IMR-90 (cell line): Measurements from ENCODE around the gene EXOC6. TPM values are rescaled to one million over a fixed set of nuclear protein-coding genes. Genes with fewer than 3 reads are reported as not detected.

Experiments
- ATAC-seq: fragments of 200-7000 bp; cut with Tn5 transposase; 2 replicates; pipeline ENCODE4 v1.9.1; 2020; ENCODE audit warnings: low read depth, mild to moderate bottlenecking, moderate library complexity
- BruUV-seq: library from RNA; stranded (reverse); fragments of 400-500 nt; replicated peaks from 2 replicates; lab custom pipeline; 2021; lab: Mats Ljungman, UMichigan
- CTCF ChIA-PET: fragments of 300-600 bp; formaldehyde crosslinking; extraction: SDS; loops from one replicate; lab custom pipeline; 2021; ENCODE audit warnings: antibody characterized with exemption; lab: Yijun Ruan, JAX
- POLR2A ChIA-PET: fragments of 300-600 bp; sonication (Branson Sonifier 250); formaldehyde crosslinking; loops from one replicate; lab custom pipeline; 2022; ENCODE audit warnings: antibody characterized with exemption; ENCODE audit not compliant: unreplicated experiment; lab: Charles Lee
- DNase-seq: peaks from one replicate; pipeline ENCODE4 v3.0.0; 2013
- H2AFZ ChIP-seq: replicated peaks from 2 replicates; pipeline ENCODE3; 2013; ENCODE audit warnings: low read length, mild to moderate bottlenecking; ENCODE audit not compliant: poor library complexity
- H2AK5ac ChIP-seq: 2 replicates; pipeline ENCODE4 v1.6.1; 2013; ENCODE audit warnings: low read depth, low read length, inconsistent platforms
- H2AK9ac ChIP-seq: replicated peaks from 2 replicates; pipeline ENCODE3; 2013; ENCODE audit warnings: mild to moderate bottlenecking, low read depth, low read length, moderate library complexity; ENCODE audit not compliant: poor library complexity
- H2BK120ac ChIP-seq: 2 replicates; pipeline ENCODE4 v1.6.1; 2013; ENCODE audit warnings: low read depth, low read length, inconsistent platforms
- H2BK15ac ChIP-seq: 3 replicates; pipeline ENCODE4 v1.6.1; 2013; ENCODE audit warnings: low read depth, low read length, inconsistent platforms
- H2BK20ac ChIP-seq: 2 replicates; pipeline ENCODE4 v1.6.1; 2013; ENCODE audit warnings: low read depth, mild to moderate bottlenecking, inconsistent platforms, low read length, moderate library complexity
- H2BK5ac ChIP-seq: 2 replicates; pipeline ENCODE4 v1.6.1; 2013; ENCODE audit warnings: mild to moderate bottlenecking, low read depth, low read length, inconsistent platforms; ENCODE audit not compliant: poor library complexity, severe bottlenecking
- H3K14ac ChIP-seq: replicated peaks from 2 replicates; pipeline ENCODE4 v1.6.1; 2013; ENCODE audit warnings: low read depth, low read length, inconsistent platforms
- H3K18ac ChIP-seq: 2 replicates; pipeline ENCODE4 v1.6.1; 2013; ENCODE audit warnings: low read depth, low read length, control low read depth
- H3K23ac ChIP-seq: 2 replicates; pipeline ENCODE4 v1.6.1; 2013; ENCODE audit warnings: low read depth, low read length, inconsistent platforms
- H3K27ac ChIP-seq: 2 replicates; pipeline ENCODE4 v1.5.1; 2013; ENCODE audit warnings: mild to moderate bottlenecking, control low read depth, low read length; ENCODE audit not compliant: insufficient read depth
- H3K27me3 ChIP-seq: 2 replicates; pipeline ENCODE4 v1.6.1; 2013; ENCODE audit warnings: low read length; ENCODE audit not compliant: control insufficient read depth, insufficient read depth
- H3K36me3 ChIP-seq: 2 replicates; pipeline ENCODE4 v1.6.1; 2013; ENCODE audit warnings: low read length, mixed read lengths; ENCODE audit not compliant: control insufficient read depth, insufficient read depth
- H3K4ac ChIP-seq: 2 replicates; pipeline ENCODE4 v1.6.1; 2013; ENCODE audit warnings: low read depth, low read length, inconsistent platforms
- H3K4me1 ChIP-seq: 2 replicates; pipeline ENCODE4 v1.6.1; 2013; ENCODE audit warnings: low read length, mixed read lengths; ENCODE audit not compliant: control insufficient read depth, insufficient read depth
- H3K4me2 ChIP-seq: 2 replicates; pipeline ENCODE4 v1.6.1; 2013; ENCODE audit warnings: low read depth, mild to moderate bottlenecking, control low read depth, low read length, moderate library complexity
- H3K4me3 ChIP-seq: 2 replicates; pipeline ENCODE4 v1.5.1; 2013; ENCODE audit warnings: low read depth, mild to moderate bottlenecking, control low read depth, low read length, moderate library complexity; ENCODE audit not compliant: insufficient read depth
- H3K56ac ChIP-seq: 2 replicates; pipeline ENCODE4 v1.6.1; 2013; ENCODE audit warnings: low read length, inconsistent platforms; ENCODE audit not compliant: insufficient read depth; ENCODE audit errors: extremely low read depth
- H3K79me1 ChIP-seq, 2 experiments: 2 replicates each; pipeline ENCODE4 v1.6.1; 2013; ENCODE audit warnings: low read length in 2 of 2, inconsistent platforms in 1 of 2, low read depth in 1 of 2
- H3K9ac ChIP-seq: 2 replicates; pipeline ENCODE4 v1.6.1; 2013; ENCODE audit warnings: low read depth, low read length, control low read depth
- H3K9me1 ChIP-seq: 2 replicates; pipeline ENCODE4 v1.6.1; 2013; ENCODE audit warnings: low read length, inconsistent platforms; ENCODE audit not compliant: insufficient read depth
- H3K9me3 ChIP-seq: 2 replicates; pipeline ENCODE4 v1.6.1; 2013; ENCODE audit warnings: low read length; ENCODE audit not compliant: control insufficient read depth, insufficient read depth
- H4K20me1 ChIP-seq: 2 replicates; pipeline ENCODE4 v1.6.1; 2013; ENCODE audit warnings: low read length, inconsistent platforms; ENCODE audit not compliant: insufficient read depth
- H4K5ac ChIP-seq: 2 replicates; pipeline ENCODE4 v1.6.1; 2013; ENCODE audit warnings: mild to moderate bottlenecking, low read depth, low read length, control low read depth
- H4K8ac ChIP-seq, 2 experiments: 2 replicates each; pipeline ENCODE4 v1.6.1; 2013; ENCODE audit warnings: low read depth in 2 of 2, low read length in 2 of 2, control low read depth in 1 of 2, inconsistent platforms in 1 of 2
- H4K91ac ChIP-seq: 2 replicates; pipeline ENCODE4 v1.6.1; 2013; ENCODE audit warnings: low read depth, low read length, inconsistent platforms; ENCODE audit not compliant: insufficient read depth
- BHLHE40 ChIP-seq: fragments of 150-350 bp; IDR thresholded peaks from 2 replicates; pipeline ENCODE4 v1.6.1; 2016; ENCODE audit warnings: mild to moderate bottlenecking, low read depth, low read length
- CEBPB ChIP-seq: IDR thresholded peaks from 2 replicates; pipeline ENCODE4 v1.6.1; 2012; ENCODE audit warnings: low read depth, low read length, improper control_type of control experiment
- CHD1 ChIP-seq: IDR thresholded peaks from 2 replicates; pipeline ENCODE4 v1.6.1; 2012; ENCODE audit warnings: low read depth, low read length, improper control_type of control experiment
- CTCF ChIP-seq: conservative IDR thresholded peaks from 2 replicates; pipeline ENCODE4 v1.5.1; 2012; ENCODE audit warnings: mild to moderate bottlenecking, low read depth, low read length, improper control_type of control experiment
- ELK1 ChIP-seq: fragments of 150-350 bp; IDR thresholded peaks from 2 replicates; pipeline ENCODE4 v1.6.1; 2016; ENCODE audit warnings: low read depth, mild to moderate bottlenecking, low read length, moderate library complexity, borderline replicate concordance
- FOS ChIP-seq: fragments of 150-350 bp; IDR thresholded peaks from 2 replicates; pipeline ENCODE4 v1.6.1; 2016; ENCODE audit warnings: low read depth, low read length
- MAFK ChIP-seq: IDR thresholded peaks from 2 replicates; pipeline ENCODE4 v1.6.1; 2012; ENCODE audit warnings: low read depth, low read length, improper control_type of control experiment
- MAZ ChIP-seq: IDR thresholded peaks from 2 replicates; pipeline ENCODE4 v1.6.1; 2012; ENCODE audit warnings: low read depth, mild to moderate bottlenecking, low read length, improper control_type of control experiment, moderate library complexity, borderline replicate concordance
- MXI1 ChIP-seq: IDR thresholded peaks from 2 replicates; pipeline ENCODE4 v1.6.1; 2012; ENCODE audit warnings: low read depth, mild to moderate bottlenecking, low read length, moderate library complexity, borderline replicate concordance
- NFE2L2 ChIP-seq: fragments of 150-350 bp; IDR thresholded peaks from 2 replicates; pipeline ENCODE4 v1.6.1; 2016; ENCODE audit warnings: low read depth, mild to moderate bottlenecking, low read length
- POLR2A ChIP-seq: IDR thresholded peaks from 2 replicates; pipeline ENCODE4 v1.6.1; 2012; ENCODE audit warnings: mild to moderate bottlenecking, low read depth, low read length
- RAD21 ChIP-seq: IDR thresholded peaks from 2 replicates; pipeline ENCODE4 v1.6.1; 2012; ENCODE audit warnings: low read length, improper control_type of control experiment
- RCOR1 ChIP-seq: IDR thresholded peaks from 2 replicates; pipeline ENCODE4 v1.6.1; 2012; ENCODE audit warnings: mild to moderate bottlenecking, low read length, improper control_type of control experiment; ENCODE audit not compliant: insufficient replicate concordance
- RFX5 ChIP-seq: IDR thresholded peaks from 2 replicates; pipeline ENCODE4 v1.8.0; 2012; ENCODE audit warnings: low read depth, mild to moderate bottlenecking, low read length, moderate library complexity
- SMC3 ChIP-seq: fragments of 150-350 bp; IDR thresholded peaks from 2 replicates; pipeline ENCODE4 v1.6.1; 2016; ENCODE audit warnings: low read depth, mild to moderate bottlenecking, antibody characterized with exemption, low read length, moderate library complexity
- USF2 ChIP-seq: fragments of 150-350 bp; IDR thresholded peaks from 2 replicates; pipeline ENCODE4 v1.6.1; 2017; ENCODE audit warnings: mild to moderate bottlenecking, antibody characterized with exemption, low read length, low read depth
- WGBS, 2 experiments: methylation state at CpG; one replicate each; pipeline versions ENCODE4 v1.1.5 to v1.1.7; 2013; ENCODE audit warnings: missing lambda C conversion rate in 2 of 2; ENCODE audit not compliant: insufficient read length in 1 of 2; ENCODE audit errors: extremely low coverage in 2 of 2; 5-methylcytosine and 5-hydroxymethylcytosine counted together
- dilution Hi-C: fragments of 300-500 bp; cut with HindIII; formaldehyde crosslinking; loops from one replicate; pipeline ENCODE4 v1.14.3; 2018; ENCODE audit warnings: low sequenced_read_pairs; ENCODE audit not compliant: unreplicated experiment
- in situ Hi-C: fragments of 300-500 bp; cut with MboI; formaldehyde crosslinking; loops from 3 replicates; pipeline ENCODE4 v1.14.3; 2019; ENCODE audit warnings: low sequenced_read_pairs, inconsistent platforms, mixed read lengths
- intact Hi-C: fragments of 100-400 bp; cut with micrococcal nuclease; formaldehyde crosslinking; loops from 2 replicates; pipeline ENCODE4 v1.10.0; 2022
- polyA plus RNA-seq, 3 experiments: library from polyadenylated mRNA; depleted of rRNA; stranded (reverse); fragments of >200 nt; gene quantifications; 2 replicates each; pipeline ENCODE4 v1.2.3, GENCODE V29; 2012; ENCODE audit warnings: low replicate concordance in 1 of 3
- total RNA-seq: library from RNA; depleted of rRNA; stranded (reverse); fragments of >200 nt; gene quantifications from 2 replicates; pipeline ENCODE4 v1.2.3, GENCODE V29; 2012

Gene EXOC6
- total and polyA plus RNA-seq, 2 of the 4 experiments (the other 2 are of a cell fraction) = 4.5 to 11.5 TPM

- H3K79me1 ChIP-seq = peaks cover 0 to 3% of the 10 kb centered on the region in 2 experiments; a peak in 1 of 4 replicates
- no peak overlapping the region for H3K4me2 ChIP-seq
- no peaks in the 10 kb centered on the region for H3K27me3 ChIP-seq
- H3K9me3 ChIP-seq = no peaks in the 10 kb centered on the region
- WGBS, 2 experiments = no CpG with 5 or more reads among the region's 4 CpGs
- H3K23ac ChIP-seq = no peak overlapping the region; the same call in 1 of the 2 replicates
- peaks cover 25% of the 10 kb centered on the region for H3K4me1 ChIP-seq
- H3K18ac ChIP-seq = peak overlapping the region; percentile 73
- peak overlapping the region in 1 of 2 experiments; percentile 11; a peak in 2 of 4 replicates for H4K8ac ChIP-seq
- peak overlapping the region; percentile 66 for H3K14ac ChIP-seq
- in situ Hi-C loops = no loop called here
- H3K56ac ChIP-seq = no peak overlapping the region
- H3K36me3 ChIP-seq = no peaks in the 10 kb centered on the region
- peak overlapping the region; percentile 57; the same call in 1 of the 2 replicates for H2AK5ac ChIP-seq
- peak overlapping the region; percentile 66; the same call in 1 of the 2 replicates for H3K4ac ChIP-seq
- CTCF ChIA-PET = no interaction called here
- no peak overlapping the region for H2AFZ ChIP-seq
- peak overlapping the region; percentile 72 for H4K91ac ChIP-seq
- H4K20me1 ChIP-seq = no peaks in the 10 kb centered on the region
- peak overlapping the region; percentile 89 for H2BK20ac ChIP-seq
- no peak overlapping the region for H3K27ac ChIP-seq
- dilution Hi-C loops = no loop called here
- BruUV-seq = no TSS peak
- DNase-seq = no peak
- no peak for TF ChIP-seq MAFK
- no peak for TF ChIP-seq CTCF
- TF ChIP-seq SMC3 = no peak
- TF ChIP-seq POLR2A = no peak
- no peak for TF ChIP-seq RFX5
- no peak for TF ChIP-seq NFE2L2
- TF ChIP-seq USF2 = no peak
- no peak for TF ChIP-seq MAZ
- TF ChIP-seq RCOR1 = no peak
- no peak for TF ChIP-seq BHLHE40
- no peak for TF ChIP-seq ELK1
- TF ChIP-seq CEBPB = no peak
- no peak for TF ChIP-seq RAD21
- TF ChIP-seq CHD1 = no peak
- TF ChIP-seq MXI1 = no peak
- TF ChIP-seq FOS = no peak
- peaks cover 16% of the 10 kb centered on the region for H3K9me1 ChIP-seq
- ATAC-seq = no peak
- no peak overlapping the region for H3K4me3 ChIP-seq
- peak overlapping the region; percentile 99; the same call in 2 of the 3 replicates for H2BK15ac ChIP-seq
- 0 out of 2 replicates have a peak overlapping the region, but pooled peaks have one; percentile 7 for H4K5ac ChIP-seq
- H3K9ac ChIP-seq = no peak overlapping the region
- H2AK9ac ChIP-seq = peak overlapping the region; percentile 18
- intact Hi-C loops = no loop called here
- peak overlapping the region; percentile 85 for H2BK120ac ChIP-seq
- POLR2A ChIA-PET = no interaction called here
- no peak overlapping the region for H2BK5ac ChIP-seq
Observed at GRCh38 chr10:92837456-92837855, 10.9 kb upstream of the EXOC6 start.
